Activated T-helper 2 cell treated with anti-CD3 and anti-CD28 coated beads, Interferon-gamma antibody, Interleukin-2, Interleukin-4, amounts not matched to agents 10 μg/mL and 5 μg/mL and 100 μg/mL, durations not matched to agents 14 hours and 24 hours and 36 hours (primary cell): ENCODE measurements around the gene AUTS2. TPM values are rescaled to one million over a fixed set of nuclear protein-coding genes. Genes with fewer than 3 reads are reported as not detected.

Experiments
- DNase-seq: peaks from one replicate; pipeline ENCODE4 v3.0.0; 2021; ENCODE audit warnings: low spot score
- H3K27ac Mint-ChIP-seq: one replicate; pipeline ENCODE4 v1.8.0; 2021; ENCODE audit warnings: mixed read lengths
- H3K27me3 Mint-ChIP-seq: one replicate; pipeline ENCODE4 v1.8.0; 2021; ENCODE audit warnings: low read depth, mixed read lengths
- H3K36me3 Mint-ChIP-seq: one replicate; pipeline ENCODE4 v1.8.0; 2021; ENCODE audit warnings: low read depth, mixed read lengths
- H3K4me1 Mint-ChIP-seq: one replicate; pipeline ENCODE4 v1.8.0; 2021; ENCODE audit warnings: low read depth, mixed read lengths
- H3K4me3 Mint-ChIP-seq: one replicate; pipeline ENCODE4 v1.8.0; 2021; ENCODE audit warnings: low read depth, mild to moderate bottlenecking, moderate library complexity, mixed read lengths
- H3K9me3 Mint-ChIP-seq: one replicate; pipeline ENCODE4 v1.8.0; 2021; ENCODE audit warnings: mixed read lengths
- intact Hi-C: fragments of 100-400 bp; cut with micrococcal nuclease; formaldehyde crosslinking; loops from one replicate; pipeline ENCODE4 v1.15.1; 2023
- total RNA-seq: library from RNA; stranded (reverse); gene quantifications from 2 replicates; pipeline ENCODE4 v1.2.3, GENCODE V29; 2022

AUTS2 gene
- total RNA-seq, 1 donor from 2014 or later: 1.1 TPM

GRCh38 chr7:70630440-70630817 is 1032.2 kb downstream of the AUTS2 start:
- H3K4me1 Mint-ChIP-seq: peaks cover 2% of the 10 kb centered on the region
- no peak overlapping the region for H3K4me3 Mint-ChIP-seq
- peaks cover 7% of the 10 kb centered on the region for H3K9me3 Mint-ChIP-seq
- H3K27me3 Mint-ChIP-seq: no peaks in the 10 kb centered on the region
- intact Hi-C loops: no loop called here
- no peak overlapping the region for H3K27ac Mint-ChIP-seq
- DNase-seq: no peak
- no peaks in the 10 kb centered on the region for H3K36me3 Mint-ChIP-seq

GRCh38 chr7:70630818-70631457 is 1032.7 kb downstream of the AUTS2 start:
- Mint-ChIP-seq H3K9me3 (peaks cover 7% of the 10 kb centered on the region), H3K36me3 (no peaks in the 10 kb centered on the region), H3K4me1 (peaks cover 2% of the 10 kb centered on the region), H3K4me3 (no peak overlapping the region), H3K27me3 (no peaks in the 10 kb centered on the region), H3K27ac (no peak overlapping the region)
- DNase-seq: no peak
- intact Hi-C loops: no loop called here

GRCh38 chr7:70631718-70632117 is 1033.4 kb downstream of the AUTS2 start:
- Mint-ChIP-seq H3K27ac (no peak overlapping the region), H3K36me3 (no peaks in the 10 kb centered on the region), H3K4me3 (no peak overlapping the region), H3K4me1 (peaks cover 2% of the 10 kb centered on the region), H3K9me3 (peaks cover 4% of the 10 kb centered on the region), H3K27me3 (no peaks in the 10 kb centered on the region)
- DNase-seq: no peak
- intact Hi-C loops: no loop called here

- no peak overlapping the region for H3K4me3 Mint-ChIP-seq
- no peaks in the 10 kb centered on the region for H3K27me3 Mint-ChIP-seq
- DNase-seq: no peak
- H3K9me3 Mint-ChIP-seq: no peaks in the 10 kb centered on the region
- intact Hi-C loops: no loop called here
- no peaks in the 10 kb centered on the region for H3K36me3 Mint-ChIP-seq
- H3K4me1 Mint-ChIP-seq: peaks cover 2% of the 10 kb centered on the region
- no peak overlapping the region for H3K27ac Mint-ChIP-seq
Observed at GRCh38 chr7:70632400-70632799, 1034.1 kb downstream of the AUTS2 start.

GRCh38 chr7:70634071-70634470 is 1035.8 kb downstream of the AUTS2 start:
- intact Hi-C loops: no loop called here
- DNase-seq: no peak
- no peaks in the 10 kb centered on the region for H3K36me3 Mint-ChIP-seq
- no peaks in the 10 kb centered on the region for H3K27me3 Mint-ChIP-seq
- H3K27ac Mint-ChIP-seq: no peak overlapping the region
- peaks cover 2% of the 10 kb centered on the region for H3K4me1 Mint-ChIP-seq
- H3K4me3 Mint-ChIP-seq: no peak overlapping the region
- no peaks in the 10 kb centered on the region for H3K9me3 Mint-ChIP-seq

GRCh38 chr7:70634610-70635068 is 1036.4 kb downstream of the AUTS2 start:
- no peak for DNase-seq
- no peak overlapping the region for H3K27ac Mint-ChIP-seq
- peaks cover 2% of the 10 kb centered on the region for H3K4me1 Mint-ChIP-seq
- no peak overlapping the region for H3K4me3 Mint-ChIP-seq
- intact Hi-C loops: no loop called here
- H3K27me3 Mint-ChIP-seq: no peaks in the 10 kb centered on the region
- no peaks in the 10 kb centered on the region for H3K9me3 Mint-ChIP-seq
- no peaks in the 10 kb centered on the region for H3K36me3 Mint-ChIP-seq

GRCh38 chr7:70635633-70636032 is 1037.4 kb downstream of the AUTS2 start:
- no peak overlapping the region for H3K4me3 Mint-ChIP-seq
- no peaks in the 10 kb centered on the region for H3K36me3 Mint-ChIP-seq
- H3K27ac Mint-ChIP-seq: no peak overlapping the region
- H3K27me3 Mint-ChIP-seq: no peaks in the 10 kb centered on the region
- H3K4me1 Mint-ChIP-seq: peaks cover 2% of the 10 kb centered on the region
- intact Hi-C loops: no loop called here
- no peak for DNase-seq
- H3K9me3 Mint-ChIP-seq: no peaks in the 10 kb centered on the region

- Mint-ChIP-seq H3K4me1 (peaks cover 2% of the 10 kb centered on the region), H3K27me3 (no peaks in the 10 kb centered on the region), H3K36me3 (no peaks in the 10 kb centered on the region), H3K27ac (no peak overlapping the region), H3K4me3 (no peak overlapping the region), H3K9me3 (no peaks in the 10 kb centered on the region)
- intact Hi-C loops: no loop called here
- DNase-seq: no peak
Observed at GRCh38 chr7:70636169-70636568, 1037.9 kb downstream of the AUTS2 start.

- intact Hi-C loops: no loop called here
- no peaks in the 10 kb centered on the region for H3K36me3 Mint-ChIP-seq
- no peaks in the 10 kb centered on the region for H3K27me3 Mint-ChIP-seq
Observed at GRCh38 chr7:70637726-70638125, 1039.5 kb downstream of the AUTS2 start.

GRCh38 chr7:70638158-70639107 is 1040.2 kb downstream of the AUTS2 start:
- H3K36me3 Mint-ChIP-seq: no peaks in the 10 kb centered on the region
- H3K27me3 Mint-ChIP-seq: no peaks in the 10 kb centered on the region
- H3K9me3 Mint-ChIP-seq: no peaks in the 10 kb centered on the region
- no peak for DNase-seq
- H3K4me3 Mint-ChIP-seq: no peak overlapping the region
- intact Hi-C loops: no loop called here
- peaks cover 2% of the 10 kb centered on the region for H3K4me1 Mint-ChIP-seq
- H3K27ac Mint-ChIP-seq: no peak overlapping the region

More at GRCh38 chr7:70637726-70638125, 1039.5 kb downstream of the AUTS2 start:
- H3K9me3 Mint-ChIP-seq: no peaks in the 10 kb centered on the region
- H3K4me3 Mint-ChIP-seq: no peak overlapping the region
- no peak overlapping the region for H3K27ac Mint-ChIP-seq
- DNase-seq: no peak
- H3K4me1 Mint-ChIP-seq: peaks cover 2% of the 10 kb centered on the region

- Mint-ChIP-seq H3K27me3 (peaks cover 2% of the 10 kb centered on the region), H3K4me1 (no peaks in the 10 kb centered on the region), H3K27ac (no peak overlapping the region), H3K36me3 (no peaks in the 10 kb centered on the region), H3K9me3 (no peaks in the 10 kb centered on the region), H3K4me3 (no peak overlapping the region)
- DNase-seq: no peak
- intact Hi-C loops: no loop called here
Observed at GRCh38 chr7:70640266-70640833, 1042.1 kb downstream of the AUTS2 start.

GRCh38 chr7:70641882-70642281 is 1043.6 kb downstream of the AUTS2 start:
- no peak for DNase-seq
- H3K27ac Mint-ChIP-seq: no peak overlapping the region
- no peak overlapping the region for H3K4me3 Mint-ChIP-seq
- H3K9me3 Mint-ChIP-seq: no peaks in the 10 kb centered on the region
- intact Hi-C loops: no loop called here
- H3K4me1 Mint-ChIP-seq: no peaks in the 10 kb centered on the region
- H3K27me3 Mint-ChIP-seq: peaks cover 10% of the 10 kb centered on the region
- no peaks in the 10 kb centered on the region for H3K36me3 Mint-ChIP-seq

- peaks cover under 1% of the 10 kb centered on the region for H3K9me3 Mint-ChIP-seq
- intact Hi-C loops: loop anchor here (5.0 kb wide), 1 partner anchor 132 kb away; no protein-coding TSS in a partner anchor
- peaks cover 10% of the 10 kb centered on the region for H3K27me3 Mint-ChIP-seq
- H3K4me1 Mint-ChIP-seq: peaks cover 14% of the 10 kb centered on the region
- H3K4me3 Mint-ChIP-seq: no peak overlapping the region
- H3K36me3 Mint-ChIP-seq: no peaks in the 10 kb centered on the region
- DNase-seq: no peak
- no peak overlapping the region for H3K27ac Mint-ChIP-seq
Observed at GRCh38 chr7:70645279-70645678, 1047.0 kb downstream of the AUTS2 start.
